H9 (cell line): ENCODE data around the gene SGMS2. TPM values are rescaled to one million over a fixed set of nuclear protein-coding genes. Genes with fewer than 3 reads are reported as not detected.

Experiments used
- DNase-seq: peaks from one replicate; pipeline ENCODE4 v3.0.0-alpha.2; 2017
- H2AFZ ChIP-seq: one replicate; pipeline ENCODE4 v1.6.1; 2013; ENCODE audit warnings: mild to moderate bottlenecking, low read length, control low read depth, moderate library complexity
- H2AK5ac ChIP-seq: 2 replicates; pipeline ENCODE4 v1.6.1; 2013; ENCODE audit warnings: low read length, control low read depth, mixed read lengths; ENCODE audit not compliant: insufficient read length
- H2BK120ac ChIP-seq: one replicate; pipeline ENCODE4 v1.6.1; 2013; ENCODE audit warnings: low read depth, mild to moderate bottlenecking, low read length, control low read depth, inconsistent platforms; ENCODE audit not compliant: poor library complexity, severe bottlenecking
- H2BK12ac ChIP-seq: 2 replicates; pipeline ENCODE4 v1.6.1; 2013; ENCODE audit warnings: low read length, control low read depth, mixed read lengths, low read depth; ENCODE audit not compliant: insufficient read length
- H2BK15ac ChIP-seq: 2 replicates; pipeline ENCODE4 v1.6.1; 2013; ENCODE audit warnings: low read depth, low read length, control low read depth
- H2BK20ac ChIP-seq: one replicate; pipeline ENCODE4 v1.6.1; 2013; ENCODE audit warnings: low read depth, mild to moderate bottlenecking, low read length, control low read depth, inconsistent platforms; ENCODE audit not compliant: poor library complexity, severe bottlenecking
- H2BK5ac ChIP-seq: 2 replicates; pipeline ENCODE4 v1.6.1; 2013; ENCODE audit warnings: low read length, control low read depth, mixed read lengths; ENCODE audit not compliant: insufficient read length
- H3K14ac ChIP-seq: 2 replicates; pipeline ENCODE4 v1.6.1; 2013; ENCODE audit warnings: low read length, control low read depth; ENCODE audit not compliant: insufficient read depth
- H3K18ac ChIP-seq: 2 replicates; pipeline ENCODE4 v1.6.1; 2013; ENCODE audit warnings: low read depth, mild to moderate bottlenecking, mixed read lengths, low read length, control low read depth; ENCODE audit not compliant: insufficient read length
- H3K23ac ChIP-seq: 2 replicates; pipeline ENCODE4 v1.6.1; 2013; ENCODE audit warnings: low read length, control low read depth, mixed read lengths, low read depth; ENCODE audit not compliant: insufficient read length
- H3K23me2 ChIP-seq: 2 replicates; pipeline ENCODE4 v1.6.1; 2013; ENCODE audit warnings: low read depth, mild to moderate bottlenecking, mixed read lengths, low read length, control low read depth; ENCODE audit not compliant: insufficient read length, poor library complexity, severe bottlenecking
- H3K27ac ChIP-seq: 2 replicates; pipeline ENCODE4 v1.5.1; 2013; ENCODE audit warnings: low read length, control low read depth, mixed read lengths, low read depth; ENCODE audit not compliant: insufficient read length
- H3K27me3 ChIP-seq: 2 replicates; pipeline ENCODE4 v1.6.1; 2013; ENCODE audit warnings: low read length, control low read depth, inconsistent platforms; ENCODE audit not compliant: insufficient read depth
- H3K4ac ChIP-seq: 2 replicates; pipeline ENCODE4 v1.6.1; 2013; ENCODE audit warnings: low read depth, mild to moderate bottlenecking, control low read depth, inconsistent platforms, low read length, moderate library complexity
- H3K4me1 ChIP-seq: 2 replicates; pipeline ENCODE4 v1.6.1; 2013; ENCODE audit warnings: low read length, control low read depth, inconsistent platforms; ENCODE audit not compliant: insufficient read depth
- H3K4me2 ChIP-seq: 2 replicates; pipeline ENCODE4 v1.6.1; 2013; ENCODE audit warnings: low read length, control low read depth, mixed read lengths; ENCODE audit not compliant: insufficient read length, insufficient read depth
- H3K56ac ChIP-seq: 2 replicates; pipeline ENCODE4 v1.6.1; 2013; ENCODE audit warnings: low read depth, mild to moderate bottlenecking, mixed read lengths, low read length, control low read depth; ENCODE audit not compliant: insufficient read length
- H3K79me1 ChIP-seq: 2 replicates; pipeline ENCODE4 v1.6.1; 2013; ENCODE audit warnings: low read depth, mild to moderate bottlenecking, moderate library complexity, low read length, control low read depth, inconsistent platforms; ENCODE audit not compliant: insufficient read depth, poor library complexity, severe bottlenecking
- H3K79me2 ChIP-seq: 2 replicates; pipeline ENCODE4 v1.6.1; 2013; ENCODE audit warnings: low read length, control low read depth, inconsistent platforms; ENCODE audit not compliant: insufficient read depth
- H3K9ac ChIP-seq: 2 replicates; pipeline ENCODE4 v1.6.1; 2013; ENCODE audit warnings: low read length, control low read depth, mixed read lengths; ENCODE audit not compliant: insufficient read length; ENCODE audit errors: extremely low read depth
- H3K9me3 ChIP-seq: one replicate; pipeline ENCODE4 v1.6.1; 2013; ENCODE audit warnings: low read depth, low read length, inconsistent platforms; ENCODE audit not compliant: control insufficient read depth
- H3T11ph ChIP-seq: one replicate; pipeline ENCODE4 v1.6.1; 2013; ENCODE audit warnings: mild to moderate bottlenecking, low read length, control low read depth, inconsistent platforms
- H4K20me1 ChIP-seq: one replicate; pipeline ENCODE4 v1.6.1; 2013; ENCODE audit not compliant: control insufficient read depth, insufficient read length, insufficient read depth
- H4K5ac ChIP-seq: 2 replicates; pipeline ENCODE4 v1.6.1; 2013; ENCODE audit warnings: low read depth, mild to moderate bottlenecking, mixed read lengths, low read length, control low read depth; ENCODE audit not compliant: insufficient read length
- H4K8ac ChIP-seq: replicated peaks from 2 replicates; pipeline ENCODE4 v1.6.1; 2013; ENCODE audit warnings: low read length, control low read depth, mixed read lengths, low read depth; ENCODE audit not compliant: insufficient read length
- H4K91ac ChIP-seq: 2 replicates; pipeline ENCODE4 v1.6.1; 2013; ENCODE audit warnings: low read depth, mild to moderate bottlenecking, moderate library complexity, mixed read lengths, low read length, control low read depth; ENCODE audit not compliant: insufficient read length
- H3K27ac Mint-ChIP-seq, 3 experiments: 2 replicates in 2 of 3; 3 replicates in 1 of 3; pipeline ENCODE4 v1.8.0; 2020 to 2021; ENCODE audit warnings: mixed read lengths in 3 of 3, mild to moderate bottlenecking in 1 of 3, moderate library complexity in 1 of 3
- H3K27me3 Mint-ChIP-seq: 2 replicates; pipeline ENCODE4 v1.8.0; 2021; ENCODE audit warnings: low read depth, mild to moderate bottlenecking, moderate library complexity, mixed read lengths
- H3K36me3 Mint-ChIP-seq, 3 experiments: 2 replicates in 2 of 3; 3 replicates in 1 of 3; pipeline ENCODE4 v1.8.0; 2020 to 2021; ENCODE audit warnings: low read depth in 3 of 3, mixed read lengths in 3 of 3; ENCODE audit not compliant: insufficient read depth in 1 of 3
- H3K4me1 Mint-ChIP-seq, 2 experiments: 2 replicates each; pipeline ENCODE4 v1.8.0; 2020; ENCODE audit warnings: mixed read lengths in 2 of 2
- H3K4me3 Mint-ChIP-seq, 2 experiments: 2 replicates in 1 of 2; 3 replicates in 1 of 2; pipeline ENCODE4 v1.8.0; 2020 to 2021; ENCODE audit warnings: mild to moderate bottlenecking in 2 of 2, mixed read lengths in 2 of 2, moderate library complexity in 1 of 2
- H3K9me3 Mint-ChIP-seq, 2 experiments: 2 replicates in 1 of 2; 3 replicates in 1 of 2; pipeline ENCODE4 v1.8.0; 2020; ENCODE audit warnings: mild to moderate bottlenecking in 2 of 2, mixed read lengths in 2 of 2, moderate library complexity in 1 of 2
- WGBS: extraction: QIAGEN DNeasy Blood & Tissue Kit; methylation state at CpG from one replicate; pipeline ENCODE4 v1.1.7; 2013; ENCODE audit warnings: missing lambda C conversion rate, low lambda C conversion rate, mixed read lengths; ENCODE audit not compliant: insufficient read length; ENCODE audit errors: extremely low coverage; 5-methylcytosine and 5-hydroxymethylcytosine counted together
- total RNA-seq: library from RNA; stranded (reverse); gene quantifications from 2 replicates; pipeline ENCODE4 v1.2.1, GENCODE V29; 2021
- TF ChIP-seq, protein P1 (sequence below): fragments of 200-600 bp; sonication (generic); conservative IDR thresholded peaks from 3 replicates; pipeline ENCODE4 v1.8.0; 2021; ENCODE audit warnings: antibody characterized with exemption, mild to moderate bottlenecking

The SGMS2 gene
- total RNA-seq, 1 experiment from 2014 or later: 9.7 TPM

DNA sequence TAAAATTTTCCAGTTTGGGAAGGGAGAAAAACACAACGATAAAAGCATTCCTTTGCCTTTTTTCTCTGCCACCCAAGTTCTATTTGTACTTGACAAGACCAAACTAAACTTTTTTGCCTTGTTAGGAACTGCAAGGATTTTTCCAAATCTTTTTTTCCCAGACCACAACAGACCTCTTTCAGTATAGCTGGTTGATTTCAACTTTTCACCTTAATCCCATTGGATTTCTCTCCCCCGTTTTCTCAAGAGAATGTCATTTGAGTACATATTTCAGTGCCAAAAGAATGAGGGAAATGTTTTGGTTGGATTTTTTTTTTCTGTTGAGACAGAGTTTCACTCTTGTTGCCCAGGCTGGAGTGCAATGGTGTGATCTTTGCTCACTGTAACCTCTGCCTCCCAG lies 18.5 kb upstream of the SGMS2 start:
- Mint-ChIP-seq H3K4me3 (no peak overlapping the region), H3K9me3 (no peaks in the 10 kb centered on the region), H3K36me3 (no peaks in the 10 kb centered on the region), H3K4me1 (no peaks in the 10 kb centered on the region), H3K27me3 (peaks cover 27% of the 10 kb centered on the region), H3K27ac (no peak overlapping the region)
- Histone ChIP-seq H3K9me3 (no peaks in the 10 kb centered on the region), H3K79me2 (no peaks in the 10 kb centered on the region), H4K5ac (no peak overlapping the region), H2AFZ (no peak overlapping the region), H2BK15ac (no peak overlapping the region), H3K9ac (no peak overlapping the region), H3K27ac (no peak overlapping the region), H4K8ac (no peak overlapping the region), H2AK5ac (no peak overlapping the region), H3K56ac (no peak overlapping the region), H2BK20ac (no peak overlapping the region), H3T11ph (no peak overlapping the region), H3K23me2 (no peaks in the 10 kb centered on the region), H2BK120ac (no peak overlapping the region), H3K27me3 (no peaks in the 10 kb centered on the region), H3K23ac (no peak overlapping the region), H3K4ac (no peak overlapping the region), H3K79me1 (no peaks in the 10 kb centered on the region), H2BK5ac (no peak overlapping the region), H3K4me1 (no peaks in the 10 kb centered on the region), H2BK12ac (no peak overlapping the region), H3K4me2 (no peak overlapping the region), H4K91ac (no peak overlapping the region), H4K20me1 (no peaks in the 10 kb centered on the region), H3K14ac (no peak overlapping the region), H3K18ac (no peak overlapping the region)
- no CpG with 5 or more reads among the region's 2 CpGs for WGBS
- no peak for DNase-seq
- TF ChIP-seq, protein P1, sequence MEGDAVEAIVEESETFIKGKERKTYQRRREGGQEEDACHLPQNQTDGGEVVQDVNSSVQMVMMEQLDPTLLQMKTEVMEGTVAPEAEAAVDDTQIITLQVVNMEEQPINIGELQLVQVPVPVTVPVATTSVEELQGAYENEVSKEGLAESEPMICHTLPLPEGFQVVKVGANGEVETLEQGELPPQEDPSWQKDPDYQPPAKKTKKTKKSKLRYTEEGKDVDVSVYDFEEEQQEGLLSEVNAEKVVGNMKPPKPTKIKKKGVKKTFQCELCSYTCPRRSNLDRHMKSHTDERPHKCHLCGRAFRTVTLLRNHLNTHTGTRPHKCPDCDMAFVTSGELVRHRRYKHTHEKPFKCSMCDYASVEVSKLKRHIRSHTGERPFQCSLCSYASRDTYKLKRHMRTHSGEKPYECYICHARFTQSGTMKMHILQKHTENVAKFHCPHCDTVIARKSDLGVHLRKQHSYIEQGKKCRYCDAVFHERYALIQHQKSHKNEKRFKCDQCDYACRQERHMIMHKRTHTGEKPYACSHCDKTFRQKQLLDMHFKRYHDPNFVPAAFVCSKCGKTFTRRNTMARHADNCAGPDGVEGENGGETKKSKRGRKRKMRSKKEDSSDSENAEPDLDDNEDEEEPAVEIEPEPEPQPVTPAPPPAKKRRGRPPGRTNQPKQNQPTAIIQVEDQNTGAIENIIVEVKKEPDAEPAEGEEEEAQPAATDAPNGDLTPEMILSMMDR: no peak
